MM.1S (cell line): Measurements from ENCODE around the gene OR5H1.

ENCODE experiments used
- EZH2 ChIP-seq: fragments of 300-600 bp; sonication (generic); optimal IDR thresholded peaks from 2 replicates; pipeline ENCODE3; 2017; ENCODE audit warnings: low read depth, mild to moderate bottlenecking, antibody characterized with exemption, low read length, mixed read lengths
- EZH2phosphoT487 ChIP-seq: fragments of 300-600 bp; sonication (generic); IDR thresholded peaks from 2 replicates; pipeline ENCODE4 v1.6.1; 2018; ENCODE audit warnings: antibody characterized with exemption, low read length
- TF ChIP-seq, protein P1 (sequence below): fragments of 300-600 bp; sonication (generic); IDR thresholded peaks from 2 replicates; pipeline ENCODE4 v1.5.1; 2016; ENCODE audit warnings: antibody characterized with exemption, low read length, mixed read lengths

DNA sequence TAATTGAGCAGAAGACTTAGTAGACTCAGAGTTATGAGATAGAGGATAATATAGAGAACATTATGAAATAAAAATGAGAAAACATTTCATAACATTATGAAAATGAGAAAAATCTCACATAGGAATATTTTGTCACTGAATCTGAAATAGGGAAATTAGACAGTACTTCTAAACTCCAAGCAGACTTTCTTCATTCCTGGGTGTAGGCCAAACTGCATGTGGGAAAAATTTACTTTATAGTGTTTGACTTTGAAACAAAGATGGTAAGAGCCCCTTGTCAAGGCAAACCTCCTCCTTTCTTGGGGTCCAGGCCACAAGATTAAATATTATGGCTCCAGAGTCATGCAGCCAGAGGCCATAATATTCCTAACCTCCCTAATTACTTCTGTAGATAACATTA, 10.0 kb downstream of the OR5H1 start:
- TF ChIP-seq, protein P1, sequence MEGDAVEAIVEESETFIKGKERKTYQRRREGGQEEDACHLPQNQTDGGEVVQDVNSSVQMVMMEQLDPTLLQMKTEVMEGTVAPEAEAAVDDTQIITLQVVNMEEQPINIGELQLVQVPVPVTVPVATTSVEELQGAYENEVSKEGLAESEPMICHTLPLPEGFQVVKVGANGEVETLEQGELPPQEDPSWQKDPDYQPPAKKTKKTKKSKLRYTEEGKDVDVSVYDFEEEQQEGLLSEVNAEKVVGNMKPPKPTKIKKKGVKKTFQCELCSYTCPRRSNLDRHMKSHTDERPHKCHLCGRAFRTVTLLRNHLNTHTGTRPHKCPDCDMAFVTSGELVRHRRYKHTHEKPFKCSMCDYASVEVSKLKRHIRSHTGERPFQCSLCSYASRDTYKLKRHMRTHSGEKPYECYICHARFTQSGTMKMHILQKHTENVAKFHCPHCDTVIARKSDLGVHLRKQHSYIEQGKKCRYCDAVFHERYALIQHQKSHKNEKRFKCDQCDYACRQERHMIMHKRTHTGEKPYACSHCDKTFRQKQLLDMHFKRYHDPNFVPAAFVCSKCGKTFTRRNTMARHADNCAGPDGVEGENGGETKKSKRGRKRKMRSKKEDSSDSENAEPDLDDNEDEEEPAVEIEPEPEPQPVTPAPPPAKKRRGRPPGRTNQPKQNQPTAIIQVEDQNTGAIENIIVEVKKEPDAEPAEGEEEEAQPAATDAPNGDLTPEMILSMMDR, result no peak
- TF ChIP-seq EZH2phosphoT487 (no peak), EZH2 (no peak)
